ENCODE data around the gene SLC35E3.

Gene SLC35E3

GRCh38 chr12:68766646-68767045, 20.7 kb downstream of the SLC35E3 start:
- no peaks in the 10 kb centered on the region for H3K79me2 ChIP-seq (ENCODE audit: insufficient read depth, low read length)
- H3F3A ChIP-seq (ENCODE audit: insufficient read depth, low read length): peaks cover 4% of the 10 kb centered on the region; the same call in 1 of the 2 replicates
- H3K4me1 ChIP-seq (ENCODE audit: insufficient read depth, low read length, severe bottlenecking): peaks cover 19% of the 10 kb centered on the region
- peaks cover 29% of the 10 kb centered on the region for H3K36me3 ChIP-seq (ENCODE audit: insufficient read depth, low read length)
- no peak overlapping the region for H3K4me3 ChIP-seq (ENCODE audit: low read depth, low read length, poor library complexity, severe bottlenecking)
- no peaks in the 10 kb centered on the region for H3K27me3 ChIP-seq (ENCODE audit: insufficient read depth, low read length)
- TF ChIP-seq EZH2 (IDR thresholded peaks at IDR 0.05; ENCODE audit: borderline replicate concordance, low read length) (no peak), CTCF (IDR thresholded peaks at IDR 0.05; ENCODE audit: low read length) (no peak)
- no peak overlapping the region for H3K9ac ChIP-seq (ENCODE audit: low read length)
- H4K20me1 ChIP-seq (ENCODE audit: insufficient read depth, low read length): no peaks in the 10 kb centered on the region
- H3K4me2 ChIP-seq (ENCODE audit: low read length): no peak overlapping the region
- H3K27ac ChIP-seq (ENCODE audit: low read depth, low read length, poor library complexity, severe bottlenecking): peak overlapping the region; percentile 11
- H2AFZ ChIP-seq (ENCODE audit: low read length): no peak overlapping the region
- no peaks in the 10 kb centered on the region for H3K9me2 ChIP-seq (ENCODE audit: low read depth, low read length)
- no peaks in the 10 kb centered on the region for H3K9me3 ChIP-seq (ENCODE audit: low read length)

- no peaks in the 10 kb centered on the region for H3K79me2 ChIP-seq (ENCODE audit: insufficient read depth, low read length)
- no peak overlapping the region for H3K4me2 ChIP-seq (ENCODE audit: low read length)
- TF ChIP-seq CTCF (IDR thresholded peaks at IDR 0.05; ENCODE audit: low read length) (no peak), EZH2 (IDR thresholded peaks at IDR 0.05; ENCODE audit: borderline replicate concordance, low read length) (no peak)
- H3K36me3 ChIP-seq (ENCODE audit: insufficient read depth, low read length): peaks cover 29% of the 10 kb centered on the region
- peaks cover 19% of the 10 kb centered on the region for H3K4me1 ChIP-seq (ENCODE audit: insufficient read depth, low read length, severe bottlenecking)
- H4K20me1 ChIP-seq (ENCODE audit: insufficient read depth, low read length): no peaks in the 10 kb centered on the region
- no peak overlapping the region for H3K9ac ChIP-seq (ENCODE audit: low read length)
- H3K27ac ChIP-seq (ENCODE audit: low read depth, low read length, poor library complexity, severe bottlenecking): no peak overlapping the region
- no peaks in the 10 kb centered on the region for H3K9me3 ChIP-seq (ENCODE audit: low read length)
- peaks cover 4% of the 10 kb centered on the region; the same call in 1 of the 2 replicates for H3F3A ChIP-seq (ENCODE audit: insufficient read depth, low read length)
- no peak overlapping the region for H3K4me3 ChIP-seq (ENCODE audit: low read depth, low read length, poor library complexity, severe bottlenecking)
- H3K27me3 ChIP-seq (ENCODE audit: insufficient read depth, low read length): no peaks in the 10 kb centered on the region
- H3K9me2 ChIP-seq (ENCODE audit: low read depth, low read length): no peaks in the 10 kb centered on the region
- H2AFZ ChIP-seq (ENCODE audit: low read length): no peak overlapping the region
Measured at GRCh38 chr12:68767191-68767590, 21.2 kb downstream of the SLC35E3 start.

GRCh38 chr12:68768431-68768939, 22.5 kb downstream of the SLC35E3 start:
- H3K4me1 ChIP-seq (ENCODE audit: insufficient read depth, low read length, severe bottlenecking): peaks cover 30% of the 10 kb centered on the region
- H3K9me2 ChIP-seq (ENCODE audit: low read depth, low read length): no peaks in the 10 kb centered on the region
- H3F3A ChIP-seq (ENCODE audit: insufficient read depth, low read length): peaks cover 4% of the 10 kb centered on the region; the same call in 1 of the 2 replicates
- no peaks in the 10 kb centered on the region for H3K9me3 ChIP-seq (ENCODE audit: low read length)
- no peak overlapping the region for H3K4me3 ChIP-seq (ENCODE audit: low read depth, low read length, poor library complexity, severe bottlenecking)
- H3K79me2 ChIP-seq (ENCODE audit: insufficient read depth, low read length): no peaks in the 10 kb centered on the region
- H3K4me2 ChIP-seq (ENCODE audit: low read length): no peak overlapping the region
- TF ChIP-seq CTCF (IDR thresholded peaks at IDR 0.05; ENCODE audit: low read length): no peak
- TF ChIP-seq EZH2 (IDR thresholded peaks at IDR 0.05; ENCODE audit: borderline replicate concordance, low read length): no peak
- H2AFZ ChIP-seq (ENCODE audit: low read length): no peak overlapping the region
- H3K27ac ChIP-seq (ENCODE audit: low read depth, low read length, poor library complexity, severe bottlenecking): no peak overlapping the region
- H4K20me1 ChIP-seq (ENCODE audit: insufficient read depth, low read length): no peaks in the 10 kb centered on the region
- no peak overlapping the region for H3K9ac ChIP-seq (ENCODE audit: low read length)
- peaks cover 25% of the 10 kb centered on the region for H3K36me3 ChIP-seq (ENCODE audit: insufficient read depth, low read length)
- H3K27me3 ChIP-seq (ENCODE audit: insufficient read depth, low read length): no peaks in the 10 kb centered on the region

Measured in OCI-LY1 (cell line).